ENCODE data around the gene OAS3.

DNA sequence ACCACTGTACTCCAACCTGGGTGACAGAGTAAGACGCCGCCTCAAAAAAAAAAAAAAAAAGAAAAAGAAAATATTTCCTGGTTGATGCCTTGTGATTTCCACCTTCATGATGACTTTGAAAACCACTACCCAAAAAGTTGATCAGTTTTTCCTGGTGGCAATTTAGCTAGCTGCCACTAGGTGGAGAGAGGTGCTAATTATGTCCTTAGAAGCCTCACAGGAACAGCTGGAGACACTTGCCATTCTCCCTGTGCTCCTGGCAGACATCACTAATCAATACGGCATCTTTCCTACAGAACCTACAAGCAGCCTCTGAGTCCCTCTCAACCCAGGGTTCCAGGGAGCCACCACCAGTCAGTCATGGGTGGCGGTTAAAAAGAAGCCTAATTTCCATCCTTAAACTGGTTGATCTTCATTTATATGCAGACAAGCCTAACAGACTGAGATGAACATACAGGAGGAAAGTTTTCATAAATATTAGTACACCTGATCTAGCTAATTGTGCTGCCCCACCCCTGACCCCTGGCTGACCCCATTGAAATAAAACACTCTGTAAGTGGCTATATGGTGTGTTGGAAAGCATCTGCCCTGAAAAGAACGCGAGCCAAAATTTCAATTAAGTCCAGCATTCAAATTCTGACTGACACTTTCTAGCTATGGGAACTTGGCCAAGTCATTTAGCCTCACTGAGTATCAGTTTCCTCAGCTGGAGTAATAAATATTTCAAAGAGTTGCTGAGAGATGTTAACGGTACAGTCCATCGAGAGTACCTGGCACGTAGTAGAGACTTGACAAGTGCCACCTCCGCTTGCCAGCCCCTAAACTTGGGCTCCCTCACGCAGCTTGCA lies 37.8 kb upstream of the OAS3 start:
- TF ChIP-seq, protein P1, sequence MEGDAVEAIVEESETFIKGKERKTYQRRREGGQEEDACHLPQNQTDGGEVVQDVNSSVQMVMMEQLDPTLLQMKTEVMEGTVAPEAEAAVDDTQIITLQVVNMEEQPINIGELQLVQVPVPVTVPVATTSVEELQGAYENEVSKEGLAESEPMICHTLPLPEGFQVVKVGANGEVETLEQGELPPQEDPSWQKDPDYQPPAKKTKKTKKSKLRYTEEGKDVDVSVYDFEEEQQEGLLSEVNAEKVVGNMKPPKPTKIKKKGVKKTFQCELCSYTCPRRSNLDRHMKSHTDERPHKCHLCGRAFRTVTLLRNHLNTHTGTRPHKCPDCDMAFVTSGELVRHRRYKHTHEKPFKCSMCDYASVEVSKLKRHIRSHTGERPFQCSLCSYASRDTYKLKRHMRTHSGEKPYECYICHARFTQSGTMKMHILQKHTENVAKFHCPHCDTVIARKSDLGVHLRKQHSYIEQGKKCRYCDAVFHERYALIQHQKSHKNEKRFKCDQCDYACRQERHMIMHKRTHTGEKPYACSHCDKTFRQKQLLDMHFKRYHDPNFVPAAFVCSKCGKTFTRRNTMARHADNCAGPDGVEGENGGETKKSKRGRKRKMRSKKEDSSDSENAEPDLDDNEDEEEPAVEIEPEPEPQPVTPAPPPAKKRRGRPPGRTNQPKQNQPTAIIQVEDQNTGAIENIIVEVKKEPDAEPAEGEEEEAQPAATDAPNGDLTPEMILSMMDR (IDR thresholded peaks at IDR 0.05), result peak; percentile 62 to 63
- TF ChIP-seq POLR2AphosphoS5 (IDR thresholded peaks at IDR 0.05) (no peak), EP300 (IDR thresholded peaks at IDR 0.05) (no peak)

All from suprapubic skin (tissue), 4 donors.